Astrocyte (in vitro differentiated cells and primary cell): ENCODE results near the gene CRYAB.

Experiments
- EZH2 ChIP-seq: IDR thresholded peaks from 2 replicates; pipeline ENCODE4 v1.6.1; 2012; ENCODE audit warnings: mild to moderate bottlenecking, low read length, inconsistent platforms; ENCODE audit not compliant: insufficient read depth
- TF ChIP-seq, protein P1 (sequence below): IDR thresholded peaks from 2 replicates; pipeline ENCODE4 v1.5.1; 2011; ENCODE audit warnings: low read depth, mild to moderate bottlenecking, inconsistent platforms, low read length, moderate library complexity; ENCODE audit not compliant: insufficient read depth

- no peak for TF ChIP-seq EZH2
- TF ChIP-seq, protein P1, sequence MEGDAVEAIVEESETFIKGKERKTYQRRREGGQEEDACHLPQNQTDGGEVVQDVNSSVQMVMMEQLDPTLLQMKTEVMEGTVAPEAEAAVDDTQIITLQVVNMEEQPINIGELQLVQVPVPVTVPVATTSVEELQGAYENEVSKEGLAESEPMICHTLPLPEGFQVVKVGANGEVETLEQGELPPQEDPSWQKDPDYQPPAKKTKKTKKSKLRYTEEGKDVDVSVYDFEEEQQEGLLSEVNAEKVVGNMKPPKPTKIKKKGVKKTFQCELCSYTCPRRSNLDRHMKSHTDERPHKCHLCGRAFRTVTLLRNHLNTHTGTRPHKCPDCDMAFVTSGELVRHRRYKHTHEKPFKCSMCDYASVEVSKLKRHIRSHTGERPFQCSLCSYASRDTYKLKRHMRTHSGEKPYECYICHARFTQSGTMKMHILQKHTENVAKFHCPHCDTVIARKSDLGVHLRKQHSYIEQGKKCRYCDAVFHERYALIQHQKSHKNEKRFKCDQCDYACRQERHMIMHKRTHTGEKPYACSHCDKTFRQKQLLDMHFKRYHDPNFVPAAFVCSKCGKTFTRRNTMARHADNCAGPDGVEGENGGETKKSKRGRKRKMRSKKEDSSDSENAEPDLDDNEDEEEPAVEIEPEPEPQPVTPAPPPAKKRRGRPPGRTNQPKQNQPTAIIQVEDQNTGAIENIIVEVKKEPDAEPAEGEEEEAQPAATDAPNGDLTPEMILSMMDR: no peak
Observed at GRCh38 chr11:111909378-111909777, 2.2 kb downstream of the CRYAB start.
